ENCODE results near the gene GAB3.
"Not testable (repeated sequence)": the region's sequence is repeated elsewhere in the genome, so short reads cannot be mapped to it uniquely, and the experiment has no call there.

Gene GAB3

GRCh38 chrX:154655786-154656185 is 95.1 kb downstream of the GAB3 start:
- no peak for DNase-seq (ENCODE audit: low read depth in 3 of 3)

GRCh38 chrX:154655346-154655745 is 95.5 kb downstream of the GAB3 start:
- no peak for DNase-seq (ENCODE audit: low read depth in 3 of 3)

GRCh38 chrX:154654925-154655324 is 96.0 kb downstream of the GAB3 start:
- no peak for DNase-seq (ENCODE audit: low read depth in 3 of 3)

GRCh38 chrX:154654372-154654771 is 96.5 kb downstream of the GAB3 start:
- no peak for DNase-seq (ENCODE audit: low read depth in 3 of 3)

GRCh38 chrX:154653413-154653812 is 97.5 kb downstream of the GAB3 start, which contains the start of gene CTAG2:
CTAG2 (minus strand) TSS chrX:154653579; CDS start chrX:154653515, 64 bp downstream.
- not testable (repeated sequence) for DNase-seq (ENCODE audit: low read depth in 3 of 3)

- DNase-seq (ENCODE audit: low read depth in 3 of 3): no peak
Observed at GRCh38 chrX:154653048-154653401, 97.9 kb downstream of the GAB3 start.

GRCh38 chrX:154652311-154653047 is 98.4 kb downstream of the GAB3 start:
- no peak for DNase-seq (ENCODE audit: low read depth in 3 of 3)

- DNase-seq (ENCODE audit: low read depth in 3 of 3): no peak
Observed at GRCh38 chrX:154650221-154650510, 100.7 kb downstream of the GAB3 start.

GRCh38 chrX:154649503-154650220 is 101.2 kb downstream of the GAB3 start:
- no peak for DNase-seq (ENCODE audit: low read depth in 3 of 3)

- DNase-seq (ENCODE audit: low read depth in 3 of 3): no peak
Observed at GRCh38 chrX:154648931-154649330, 101.9 kb downstream of the GAB3 start.

- not testable (repeated sequence) for DNase-seq (ENCODE audit: low read depth in 3 of 3)
Observed at GRCh38 chrX:154645745-154646378, 105.0 kb downstream of the GAB3 start.

GRCh38 chrX:154643708-154644107 is 107.2 kb downstream of the GAB3 start:
- DNase-seq (ENCODE audit: low read depth in 3 of 3): not testable (repeated sequence)

GRCh38 chrX:154641740-154642139 is 109.1 kb downstream of the GAB3 start:
- not testable (repeated sequence) for DNase-seq (ENCODE audit: low read depth in 3 of 3)

- DNase-seq (ENCODE audit: low read depth in 3 of 3): not testable (repeated sequence)
Observed at GRCh38 chrX:154633661-154634060, 117.2 kb downstream of the GAB3 start.

GRCh38 chrX:154630949-154631348 is 119.9 kb downstream of the GAB3 start:
- DNase-seq (ENCODE audit: low read depth in 3 of 3): not testable (repeated sequence)

- not testable (repeated sequence) for DNase-seq (ENCODE audit: low read depth in 3 of 3)
Observed at GRCh38 chrX:154628960-154629359, 121.9 kb downstream of the GAB3 start.

All from stimulated activated CD4-positive, alpha-beta T cell treated with anti-CD3 and anti-CD28 coated beads, TNF-alpha, amount 100 ng/mL, for 48 hours (primary cell).